ENCODE results near the gene MAGI2.
"Not testable (repeated sequence)": the region's sequence is repeated elsewhere in the genome, so short reads cannot be mapped to it uniquely, and the experiment has no call there.

MAGI2 gene

DNA sequence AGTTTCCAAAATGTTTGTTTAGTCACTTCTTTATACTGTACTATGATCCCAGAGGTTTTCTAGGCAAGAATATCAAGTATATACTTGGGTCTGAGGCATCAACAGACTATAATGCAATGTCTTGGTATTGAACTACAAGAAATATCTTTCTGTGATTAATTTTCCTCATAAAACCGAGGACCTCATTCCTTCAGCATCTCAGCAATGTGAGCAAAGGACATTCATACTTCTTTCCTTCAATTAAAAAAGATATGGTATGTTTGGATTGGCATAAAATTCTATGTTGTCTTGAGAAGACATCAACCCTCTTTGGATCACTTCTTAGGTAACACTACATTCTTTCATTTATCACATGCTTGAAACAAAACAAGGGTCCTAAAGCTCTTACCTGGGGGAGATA, 1130.3 kb downstream of the MAGI2 start:
- no peak overlapping the region for H3K27ac ChIP-seq
- TF ChIP-seq, protein P1, sequence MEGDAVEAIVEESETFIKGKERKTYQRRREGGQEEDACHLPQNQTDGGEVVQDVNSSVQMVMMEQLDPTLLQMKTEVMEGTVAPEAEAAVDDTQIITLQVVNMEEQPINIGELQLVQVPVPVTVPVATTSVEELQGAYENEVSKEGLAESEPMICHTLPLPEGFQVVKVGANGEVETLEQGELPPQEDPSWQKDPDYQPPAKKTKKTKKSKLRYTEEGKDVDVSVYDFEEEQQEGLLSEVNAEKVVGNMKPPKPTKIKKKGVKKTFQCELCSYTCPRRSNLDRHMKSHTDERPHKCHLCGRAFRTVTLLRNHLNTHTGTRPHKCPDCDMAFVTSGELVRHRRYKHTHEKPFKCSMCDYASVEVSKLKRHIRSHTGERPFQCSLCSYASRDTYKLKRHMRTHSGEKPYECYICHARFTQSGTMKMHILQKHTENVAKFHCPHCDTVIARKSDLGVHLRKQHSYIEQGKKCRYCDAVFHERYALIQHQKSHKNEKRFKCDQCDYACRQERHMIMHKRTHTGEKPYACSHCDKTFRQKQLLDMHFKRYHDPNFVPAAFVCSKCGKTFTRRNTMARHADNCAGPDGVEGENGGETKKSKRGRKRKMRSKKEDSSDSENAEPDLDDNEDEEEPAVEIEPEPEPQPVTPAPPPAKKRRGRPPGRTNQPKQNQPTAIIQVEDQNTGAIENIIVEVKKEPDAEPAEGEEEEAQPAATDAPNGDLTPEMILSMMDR (conservative IDR thresholded peaks at IDR 0.05): no peak

GRCh38 chr7:78322231-78322630, 1131.2 kb downstream of the MAGI2 start:
- H3K27ac ChIP-seq: not testable (repeated sequence)

DNA sequence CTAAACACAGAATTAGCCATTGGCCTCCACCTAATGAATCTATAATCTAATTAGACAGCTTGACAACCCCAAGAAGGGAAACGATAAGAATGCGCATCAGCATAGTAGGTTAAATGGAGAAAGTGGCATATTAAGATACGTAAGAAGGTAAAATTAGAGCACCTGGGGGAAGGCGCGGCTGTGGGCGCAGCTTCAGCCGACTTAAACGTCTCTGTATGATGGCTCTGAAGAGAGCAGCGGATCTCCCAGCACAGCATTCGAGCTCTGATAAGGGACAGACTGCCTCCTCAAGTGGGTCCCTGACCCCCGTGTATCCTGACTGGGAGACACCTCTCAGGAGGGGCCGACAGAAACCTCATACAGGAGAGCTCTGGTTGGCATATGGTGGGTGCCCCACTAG, 1136.1 kb downstream of the MAGI2 start:
- TF ChIP-seq, protein P1 (conservative IDR thresholded peaks at IDR 0.05): no peak
- no peak overlapping the region for H3K27ac ChIP-seq

GRCh38 chr7:78316110-78316509, 1137.4 kb downstream of the MAGI2 start:
- TF ChIP-seq, protein P1 (conservative IDR thresholded peaks at IDR 0.05): no peak
- no peak overlapping the region for H3K27ac ChIP-seq

DNA sequence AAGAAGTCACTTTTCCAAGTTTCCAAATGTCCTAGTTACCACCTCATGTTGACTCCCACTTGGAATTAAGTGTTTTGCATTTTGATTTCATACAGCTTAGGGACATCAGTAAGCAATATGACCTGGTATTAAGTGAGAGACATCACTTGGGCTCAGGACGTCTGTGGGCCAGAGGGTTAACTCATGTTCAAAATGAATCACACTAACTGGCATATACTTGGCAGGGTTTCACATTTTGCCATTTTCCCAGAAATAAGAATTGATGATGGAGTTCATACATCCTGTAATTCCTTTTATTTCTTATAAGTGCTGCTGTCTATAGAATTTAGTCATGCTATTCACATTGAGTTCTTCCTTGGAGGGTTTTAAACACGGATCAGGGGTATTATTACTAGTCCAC, 1138.3 kb downstream of the MAGI2 start:
- TF ChIP-seq, protein P1 (conservative IDR thresholded peaks at IDR 0.05): no peak
- H3K27ac ChIP-seq: no peak overlapping the region

- no peak overlapping the region for H3K27ac ChIP-seq
- TF ChIP-seq, protein P1 (conservative IDR thresholded peaks at IDR 0.05): no peak
Observed at GRCh38 chr7:78311181-78311580, 1142.3 kb downstream of the MAGI2 start.

DNA sequence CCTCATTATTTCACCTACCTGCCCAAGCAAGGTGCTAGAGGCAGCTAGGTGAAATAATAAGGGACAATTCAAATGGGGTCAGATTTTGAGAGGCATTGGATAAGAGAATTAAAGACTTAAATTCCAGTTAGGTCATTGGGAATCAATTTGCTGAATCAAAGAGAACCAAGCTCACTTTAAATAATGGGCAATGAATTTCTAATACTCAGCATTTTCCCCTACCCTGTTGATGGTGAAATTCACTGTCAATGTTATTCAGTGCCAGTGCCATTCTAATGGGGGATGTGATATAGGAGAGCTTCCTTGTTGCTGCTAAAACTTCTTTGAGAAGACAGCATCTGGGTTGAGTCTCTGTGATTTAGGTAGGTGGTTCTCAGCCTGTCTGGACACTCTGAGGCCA, 1145.6 kb downstream of the MAGI2 start:
- TF ChIP-seq, protein P1 (conservative IDR thresholded peaks at IDR 0.05): no peak
- no peak overlapping the region for H3K27ac ChIP-seq

DNA sequence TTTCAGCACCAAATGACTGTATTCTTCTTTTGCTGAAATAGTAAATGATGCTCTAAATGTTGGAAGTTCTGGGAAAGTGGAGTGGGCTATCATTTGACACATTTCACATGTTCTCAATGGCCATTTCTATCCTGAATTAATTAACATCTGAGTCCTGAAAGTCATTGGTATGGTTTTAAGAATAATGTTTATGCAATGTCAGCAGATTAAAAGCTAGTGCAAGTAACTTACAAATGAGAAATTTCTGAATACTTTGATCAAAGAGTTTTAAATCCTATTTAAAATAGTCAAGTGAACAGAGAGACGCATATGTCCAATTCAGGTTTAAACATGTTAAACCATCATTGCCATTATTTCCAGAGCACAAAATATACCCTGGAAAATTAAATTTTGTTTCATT, 1146.8 kb downstream of the MAGI2 start:
- TF ChIP-seq, protein P1 (conservative IDR thresholded peaks at IDR 0.05): no peak
- H3K27ac ChIP-seq: no peak overlapping the region
